HEK293 (cell line): ENCODE data around the gene SLC17A1.
A peak's percentile ranks its signal among the peaks of the same experiment; 100 is the strongest.

Experiments used
- CTCF ChIA-PET: fragments of 350-600 bp; formaldehyde crosslinking; extraction: SDS; loops from one replicate; lab custom pipeline; 2021; ENCODE audit warnings: antibody characterized with exemption; lab: Yijun Ruan, JAX
- POLR2A ChIA-PET: fragments of 300-600 bp; formaldehyde crosslinking; extraction: SDS; loops from one replicate; lab custom pipeline; 2020; ENCODE audit warnings: antibody characterized with exemption, inconsistent platforms; lab: Yijun Ruan, JAX
- H3K27ac ChIP-seq: fragments of 200-500 bp; sonication (Bioruptor generic); 2 replicates; pipeline ENCODE4 v1.5.1; 2014; ENCODE audit warnings: low read depth, low read length, control low read depth, inconsistent platforms; ENCODE audit errors: extremely low read depth
- H3K36me3 ChIP-seq, 2 experiments: fragments of 200-500 bp in 1 of 2; sonication (Bioruptor generic) in 1 of 2; 1 replicate in 1 of 2; 2 replicates in 1 of 2; pipeline ENCODE4 v1.5.1; 2014 to 2017; ENCODE audit warnings: inconsistent platforms in 2 of 2, low read length in 2 of 2; ENCODE audit not compliant: control insufficient read depth in 2 of 2, insufficient read depth in 1 of 2
- H3K4me1 ChIP-seq: fragments of 200-500 bp; sonication (Bioruptor generic); 2 replicates; pipeline ENCODE4 v1.5.1; 2014; ENCODE audit warnings: mild to moderate bottlenecking, low read length, inconsistent platforms; ENCODE audit not compliant: control insufficient read depth, insufficient read depth
- H3K4me3 ChIP-seq: 2 replicates; pipeline ENCODE4 v1.5.1; 2011; ENCODE audit warnings: low read depth, mild to moderate bottlenecking, control low read depth, low read length, moderate library complexity
- H3K9me3 ChIP-seq: fragments of 200-500 bp; sonication (Bioruptor generic); 2 replicates; pipeline ENCODE4 v1.5.1; 2014; ENCODE audit warnings: low read depth, low read length, inconsistent platforms; ENCODE audit not compliant: control insufficient read depth, insufficient read depth
- OSR2 ChIP-seq: fragments of 450-650 bp; formaldehyde crosslinking; IDR thresholded peaks from 2 replicates; pipeline ENCODE4 v1.5.1; 2016; ENCODE audit warnings: missing biosample characterization, missing genetic modification characterization
- TCF7L2 ChIP-seq: IDR thresholded peaks from 2 replicates; pipeline ENCODE4 v1.6.1; 2011; ENCODE audit warnings: low read depth, mild to moderate bottlenecking, inconsistent platforms, low read length, moderate library complexity, borderline replicate concordance
- ZIC2 ChIP-seq: fragments of 450-650 bp; formaldehyde crosslinking; IDR thresholded peaks from 2 replicates; pipeline ENCODE4 v1.5.1; 2016; ENCODE audit warnings: missing biosample characterization, missing genetic modification characterization
- ZNF23 ChIP-seq: fragments of 450-650 bp; formaldehyde crosslinking; IDR thresholded peaks from 2 replicates; pipeline ENCODE4 v1.5.1; 2016; ENCODE audit warnings: missing biosample characterization, missing genetic modification characterization, borderline replicate concordance
- ZNF248 ChIP-seq: fragments of 450-650 bp; formaldehyde crosslinking; IDR thresholded peaks from 2 replicates; pipeline ENCODE4 v1.5.1; 2017; ENCODE audit warnings: missing biosample characterization, missing genetic modification characterization
- ZNF324 ChIP-seq: fragments of 450-650 bp; formaldehyde crosslinking; IDR thresholded peaks from 2 replicates; pipeline ENCODE4 v1.5.1; 2016; ENCODE audit warnings: missing biosample characterization, missing genetic modification characterization
- ZNF335 ChIP-seq: fragments of 450-650 bp; formaldehyde crosslinking; conservative IDR thresholded peaks from 2 replicates; pipeline ENCODE4 v1.5.1; 2016; ENCODE audit warnings: missing biosample characterization, missing genetic modification characterization
- ZNF473 ChIP-seq: fragments of 450-650 bp; formaldehyde crosslinking; IDR thresholded peaks from 2 replicates; pipeline ENCODE4 v1.5.1; 2017; ENCODE audit warnings: missing biosample characterization, missing genetic modification characterization
- ZNF701 ChIP-seq: fragments of 450-650 bp; formaldehyde crosslinking; IDR thresholded peaks from 2 replicates; pipeline ENCODE4 v1.5.1; 2016; ENCODE audit warnings: missing biosample characterization, missing genetic modification characterization
- ZNF777 ChIP-seq: fragments of 450-650 bp; formaldehyde crosslinking; IDR thresholded peaks from 2 replicates; pipeline ENCODE4 v1.5.1; 2017; ENCODE audit warnings: missing biosample characterization, missing genetic modification characterization, borderline replicate concordance
- TF ChIP-seq, protein P1 (sequence below): fragments of 450-650 bp; formaldehyde crosslinking; IDR thresholded peaks from 2 replicates; pipeline ENCODE4 v1.5.1; 2016; ENCODE audit warnings: missing biosample characterization, missing genetic modification characterization
- TF ChIP-seq, protein P2 (sequence below): fragments of 450-650 bp; formaldehyde crosslinking; IDR thresholded peaks from 2 replicates; pipeline ENCODE4 v1.5.1; 2016; ENCODE audit warnings: missing biosample characterization, missing genetic modification characterization
- TF ChIP-seq, protein P3 (sequence below): fragments of 450-650 bp; formaldehyde crosslinking; IDR thresholded peaks from 2 replicates; pipeline ENCODE4 v1.5.1; 2017; ENCODE audit warnings: missing biosample characterization, missing genetic modification characterization

SLC17A1 gene

DNA sequence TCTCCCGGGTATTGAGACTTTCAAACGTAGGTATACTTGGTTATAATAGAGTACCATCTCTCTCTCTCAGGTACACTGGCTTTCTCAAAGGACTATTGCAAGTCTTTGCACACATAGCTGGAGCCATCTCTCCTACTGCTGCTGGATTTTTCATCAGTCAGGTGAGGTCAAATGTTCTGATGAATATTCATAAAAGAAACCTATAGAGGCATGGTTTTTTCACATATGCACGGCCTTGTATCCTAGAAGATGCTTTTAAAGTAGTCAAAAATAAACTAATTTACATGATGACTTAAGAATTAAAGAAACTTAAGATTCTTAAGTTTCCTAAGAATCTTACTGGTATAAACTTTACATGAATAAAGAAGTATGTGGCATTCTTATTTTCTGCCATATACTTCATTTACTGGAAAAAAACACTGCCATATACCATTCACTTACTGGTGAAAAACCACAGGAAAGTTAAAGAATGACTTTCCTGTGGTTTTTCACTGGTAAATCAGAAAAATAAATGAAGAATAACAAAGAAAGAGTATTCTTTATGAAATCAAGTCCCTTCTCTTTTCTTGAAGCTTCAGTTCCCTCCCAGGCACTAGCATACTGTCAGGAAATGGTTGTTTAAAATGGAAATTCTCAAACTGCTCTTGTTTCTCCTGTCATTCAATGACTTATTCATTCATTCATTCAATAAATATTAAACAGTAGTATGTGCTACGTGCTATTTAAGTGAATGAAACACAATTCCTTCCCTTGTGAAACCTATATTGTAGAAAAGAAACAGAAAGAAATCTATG, 53.8 kb downstream of the SLC17A1 start (continued):
- TF ChIP-seq, protein P1, sequence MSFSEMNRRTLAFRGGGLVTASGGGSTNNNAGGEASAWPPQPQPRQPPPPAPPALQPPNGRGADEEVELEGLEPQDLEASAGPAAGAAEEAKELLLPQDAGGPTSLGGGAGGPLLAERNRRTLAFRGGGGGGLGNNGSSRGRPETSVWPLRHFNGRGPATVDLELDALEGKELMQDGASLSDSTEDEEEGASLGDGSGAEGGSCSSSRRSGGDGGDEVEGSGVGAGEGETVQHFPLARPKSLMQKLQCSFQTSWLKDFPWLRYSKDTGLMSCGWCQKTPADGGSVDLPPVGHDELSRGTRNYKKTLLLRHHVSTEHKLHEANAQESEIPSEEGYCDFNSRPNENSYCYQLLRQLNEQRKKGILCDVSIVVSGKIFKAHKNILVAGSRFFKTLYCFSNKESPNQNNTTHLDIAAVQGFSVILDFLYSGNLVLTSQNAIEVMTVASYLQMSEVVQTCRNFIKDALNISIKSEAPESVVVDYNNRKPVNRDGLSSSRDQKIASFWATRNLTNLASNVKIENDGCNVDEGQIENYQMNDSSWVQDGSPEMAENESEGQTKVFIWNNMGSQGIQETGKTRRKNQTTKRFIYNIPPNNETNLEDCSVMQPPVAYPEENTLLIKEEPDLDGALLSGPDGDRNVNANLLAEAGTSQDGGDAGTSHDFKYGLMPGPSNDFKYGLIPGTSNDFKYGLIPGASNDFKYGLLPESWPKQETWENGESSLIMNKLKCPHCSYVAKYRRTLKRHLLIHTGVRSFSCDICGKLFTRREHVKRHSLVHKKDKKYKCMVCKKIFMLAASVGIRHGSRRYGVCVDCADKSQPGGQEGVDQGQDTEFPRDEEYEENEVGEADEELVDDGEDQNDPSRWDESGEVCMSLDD (tag by site-specific recombination), result no peak
- TF ChIP-seq ZNF777 (tag by site-specific recombination) (no peak), ZNF701 (no peak), ZNF23 (tag by site-specific recombination) (no peak), ZNF248 (tag by site-specific recombination) (no peak)

DNA sequence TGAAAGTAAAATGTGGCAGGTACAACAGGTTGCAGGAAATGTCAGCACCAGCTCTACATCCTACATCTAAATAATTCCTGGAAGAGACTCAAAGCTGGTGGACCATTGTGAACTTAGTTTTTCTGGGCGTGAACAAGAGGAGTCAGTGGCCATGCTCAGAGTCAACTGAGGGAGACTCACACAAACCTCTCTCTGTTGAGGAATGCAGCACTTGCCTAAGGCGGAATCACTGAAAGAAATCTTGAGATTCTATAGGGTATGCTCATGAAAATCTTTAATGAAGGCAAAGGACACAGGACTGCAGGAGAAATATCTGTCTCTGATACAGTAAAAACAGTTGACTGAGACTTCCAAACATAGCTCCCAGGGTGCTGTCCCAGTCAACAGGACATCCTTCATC, 54.8 kb downstream of the SLC17A1 start:
- no peak overlapping the region for H3K4me3 ChIP-seq
- CTCF ChIA-PET, result no interaction called here
- no peak overlapping the region for H3K27ac ChIP-seq
- TF ChIP-seq, protein P2, sequence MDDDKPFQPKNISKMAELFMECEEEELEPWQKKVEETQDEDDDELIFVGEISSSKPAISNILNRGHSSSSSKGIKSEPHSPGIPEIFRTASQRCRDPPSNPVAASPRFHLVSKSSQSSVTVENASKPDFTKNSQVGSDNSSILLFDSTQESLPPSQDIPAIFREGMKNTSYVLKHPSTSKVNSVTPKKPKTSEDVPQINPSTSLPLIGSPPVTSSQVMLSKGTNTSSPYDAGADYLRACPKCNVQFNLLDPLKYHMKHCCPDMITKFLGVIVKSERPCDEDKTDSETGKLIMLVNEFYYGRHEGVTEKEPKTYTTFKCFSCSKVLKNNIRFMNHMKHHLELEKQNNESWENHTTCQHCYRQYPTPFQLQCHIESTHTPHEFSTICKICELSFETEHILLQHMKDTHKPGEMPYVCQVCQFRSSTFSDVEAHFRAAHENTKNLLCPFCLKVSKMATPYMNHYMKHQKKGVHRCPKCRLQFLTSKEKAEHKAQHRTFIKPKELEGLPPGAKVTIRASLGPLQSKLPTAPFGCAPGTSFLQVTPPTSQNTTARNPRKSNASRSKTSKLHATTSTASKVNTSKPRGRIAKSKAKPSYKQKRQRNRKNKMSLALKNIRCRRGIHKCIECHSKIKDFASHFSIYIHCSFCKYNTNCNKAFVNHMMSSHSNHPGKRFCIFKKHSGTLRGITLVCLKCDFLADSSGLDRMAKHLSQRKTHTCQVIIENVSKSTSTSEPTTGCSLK (tag by site-specific recombination), result no peak
- TF ChIP-seq ZNF324 (no peak), TCF7L2 (no peak), ZNF473 (no peak)
- TF ChIP-seq, protein P3, sequence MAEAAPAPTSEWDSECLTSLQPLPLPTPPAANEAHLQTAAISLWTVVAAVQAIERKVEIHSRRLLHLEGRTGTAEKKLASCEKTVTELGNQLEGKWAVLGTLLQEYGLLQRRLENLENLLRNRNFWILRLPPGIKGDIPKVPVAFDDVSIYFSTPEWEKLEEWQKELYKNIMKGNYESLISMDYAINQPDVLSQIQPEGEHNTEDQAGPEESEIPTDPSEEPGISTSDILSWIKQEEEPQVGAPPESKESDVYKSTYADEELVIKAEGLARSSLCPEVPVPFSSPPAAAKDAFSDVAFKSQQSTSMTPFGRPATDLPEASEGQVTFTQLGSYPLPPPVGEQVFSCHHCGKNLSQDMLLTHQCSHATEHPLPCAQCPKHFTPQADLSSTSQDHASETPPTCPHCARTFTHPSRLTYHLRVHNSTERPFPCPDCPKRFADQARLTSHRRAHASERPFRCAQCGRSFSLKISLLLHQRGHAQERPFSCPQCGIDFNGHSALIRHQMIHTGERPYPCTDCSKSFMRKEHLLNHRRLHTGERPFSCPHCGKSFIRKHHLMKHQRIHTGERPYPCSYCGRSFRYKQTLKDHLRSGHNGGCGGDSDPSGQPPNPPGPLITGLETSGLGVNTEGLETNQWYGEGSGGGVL (tag by site-specific recombination), result no peak
- POLR2A ChIA-PET, result no interaction called here
- no peaks in the 10 kb centered on the region for H3K9me3 ChIP-seq
- no peaks in the 10 kb centered on the region for H3K36me3 ChIP-seq
- H3K4me1 ChIP-seq, result no peaks in the 10 kb centered on the region

DNA sequence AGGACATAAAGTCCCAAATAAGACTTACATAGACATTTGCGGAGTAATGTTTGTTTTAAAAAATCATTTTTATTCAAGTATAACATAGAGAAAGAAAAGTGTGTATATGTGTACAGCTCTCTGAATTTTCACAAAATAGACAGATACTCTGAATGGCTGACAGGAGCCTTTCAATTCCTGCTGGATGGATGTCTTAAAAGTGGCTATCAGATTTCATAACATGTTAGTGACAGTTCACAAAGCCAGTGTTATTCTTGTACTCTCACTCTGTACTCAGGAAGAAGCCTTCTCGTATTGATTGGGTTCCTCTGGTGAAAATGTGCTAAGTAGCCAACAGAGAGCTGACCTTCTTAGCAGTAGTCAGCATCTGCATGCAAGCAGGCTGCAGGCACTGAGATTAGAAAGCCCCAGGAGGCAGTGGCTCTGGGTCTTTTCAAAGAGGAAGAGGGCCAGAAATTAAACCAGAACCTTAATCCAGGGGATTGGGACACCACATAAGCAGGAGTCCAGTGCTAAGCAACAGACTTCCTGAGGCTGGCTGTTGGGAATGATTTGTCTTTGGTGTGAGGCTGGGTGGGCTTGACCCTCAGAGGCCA, 57.6 kb downstream of the SLC17A1 start:
- ChIA-PET CTCF (interaction anchor here (1.4 to 3.6 kb wide), 2 partner anchors 14 kb away, joined by 6 to 19 read pairs; no protein-coding TSS in a partner anchor), POLR2A (no interaction called here)
- Histone ChIP-seq H3K4me1 (no peaks in the 10 kb centered on the region), H3K27ac (no peak overlapping the region), H3K4me3 (no peak overlapping the region), H3K9me3 (no peaks in the 10 kb centered on the region), H3K36me3 (no peaks in the 10 kb centered on the region)
- TF ChIP-seq ZNF335 (peak; percentile 46), ZIC2 (tag by site-specific recombination) (peak; percentile 80), OSR2 (tag by site-specific recombination) (peak; percentile 43; the same call in 1 of the 2 replicates), TCF7L2 (no peak)
